ENCODE measurements around the gene VGLL4. TPM values are rescaled to one million over a fixed set of nuclear protein-coding genes. Genes with fewer than 3 reads are reported as not detected.

Gene VGLL4
- total RNA-seq, 5 donors from 2014 or later (not counting 1 experiment from before 2014, with no cell fraction given) = 24.7 to 33.4 (median 28.4) TPM

GRCh38 chr3:11588338-11588737 lies 55.4 kb downstream of the VGLL4 start:
- Histone ChIP-seq H3K4me1 (ENCODE audit: control insufficient read depth in 1 of 2, extremely low read depth in 1 of 2, insufficient read depth in 2 of 2, low read length in 2 of 2) (peaks cover 11 to 17% of the 10 kb centered on the region in 2 experiments), H3K9me3 (no peaks in the 10 kb centered on the region), H3K27me3 (replicated peaks in 1 of 2; ENCODE audit: control insufficient read depth in 2 of 2, extremely low read depth in 1 of 2, insufficient read depth in 2 of 2, low read length in 1 of 2) (no peaks in the 10 kb centered on the region), H3K36me3 (ENCODE audit: control insufficient read depth in 2 of 2, extremely low read depth in 1 of 2, insufficient read depth in 1 of 2, low read length in 1 of 2) (peaks cover 7 to 9% of the 10 kb centered on the region in 2 donors), H3K27ac (ENCODE audit: low read length) (no peak overlapping the region), H3K4me3 (ENCODE audit: control insufficient read depth in 1 of 2, extremely low read depth in 1 of 2, low read length in 1 of 2) (no peak overlapping the region)
- Mint-ChIP-seq H3K36me3 (peaks cover 44% of the 10 kb centered on the region), H3K4me3 (no peak overlapping the region), H3K9me3 (no peaks in the 10 kb centered on the region), H3K27me3 (no peaks in the 10 kb centered on the region), H3K27ac (peak overlapping the region in 1 of 2 donors; percentile 19), H3K4me1 (peaks cover 72 to 82% (median 81%) of the 10 kb centered on the region in 3 donors)
- no peak for ATAC-seq (replicated peaks in 1 of 4)
- ChIA-PET POLR2A (no interaction called here), CTCF (no interaction called here)
- DNase-seq = no peak
- WGBS (ENCODE audit: insufficient coverage) = 82% methylated on average over 5 of the region's 5 CpGs

- Histone ChIP-seq H3K9me3 (no peaks in the 10 kb centered on the region), H3K27me3 (replicated peaks in 1 of 2; ENCODE audit: control insufficient read depth in 2 of 2, extremely low read depth in 1 of 2, insufficient read depth in 2 of 2, low read length in 1 of 2) (no peaks in the 10 kb centered on the region), H3K36me3 (ENCODE audit: control insufficient read depth in 2 of 2, extremely low read depth in 1 of 2, insufficient read depth in 1 of 2, low read length in 1 of 2) (peaks cover 7 to 9% of the 10 kb centered on the region in 2 donors), H3K4me1 (ENCODE audit: control insufficient read depth in 1 of 2, extremely low read depth in 1 of 2, insufficient read depth in 2 of 2, low read length in 2 of 2) (peaks cover 14 to 19% of the 10 kb centered on the region in 2 experiments), H3K27ac (ENCODE audit: low read length) (no peak overlapping the region), H3K4me3 (ENCODE audit: control insufficient read depth in 1 of 2, extremely low read depth in 1 of 2, low read length in 1 of 2) (no peak overlapping the region)
- Mint-ChIP-seq H3K4me1 (peaks cover 73 to 84% (median 81%) of the 10 kb centered on the region in 3 donors), H3K27ac (peak overlapping the region in 1 of 2 donors; percentile 19), H3K4me3 (no peak overlapping the region), H3K36me3 (peaks cover 39% of the 10 kb centered on the region), H3K9me3 (no peaks in the 10 kb centered on the region), H3K27me3 (no peaks in the 10 kb centered on the region)
- ATAC-seq (replicated peaks in 1 of 4) = no peak
- WGBS (ENCODE audit: insufficient coverage) = 98% methylated on average over 11 of the region's 12 CpGs
- DNase-seq = no peak
- ChIA-PET CTCF (no interaction called here), POLR2A (no interaction called here)
Measured at GRCh38 chr3:11587766-11588165, 55.9 kb downstream of the VGLL4 start.

GRCh38 chr3:11584570-11584969 lies 59.1 kb downstream of the VGLL4 start:
- Mint-ChIP-seq H3K36me3 (peaks cover 35% of the 10 kb centered on the region), H3K4me1 (peaks cover 78 to 87% (median 78%) of the 10 kb centered on the region in 3 donors), H3K27me3 (no peaks in the 10 kb centered on the region), H3K27ac (peak overlapping the region in 1 of 2 donors; percentile 18), H3K9me3 (no peaks in the 10 kb centered on the region), H3K4me3 (no peak overlapping the region)
- Histone ChIP-seq H3K36me3 (ENCODE audit: control insufficient read depth in 2 of 2, extremely low read depth in 1 of 2, insufficient read depth in 1 of 2, low read length in 1 of 2) (peaks cover 0 to 6% of the 10 kb centered on the region in 2 donors), H3K4me1 (ENCODE audit: control insufficient read depth in 1 of 2, extremely low read depth in 1 of 2, insufficient read depth in 2 of 2, low read length in 2 of 2) (peaks cover 26 to 35% of the 10 kb centered on the region in 2 experiments), H3K4me3 (ENCODE audit: control insufficient read depth in 1 of 2, extremely low read depth in 1 of 2, low read length in 1 of 2) (no peak overlapping the region), H3K9me3 (no peaks in the 10 kb centered on the region), H3K27me3 (replicated peaks in 1 of 2; ENCODE audit: control insufficient read depth in 2 of 2, extremely low read depth in 1 of 2, insufficient read depth in 2 of 2, low read length in 1 of 2) (no peaks in the 10 kb centered on the region), H3K27ac (ENCODE audit: low read length) (no peak overlapping the region)
- no peak for ATAC-seq (replicated peaks in 1 of 4)
- ChIA-PET CTCF (interaction anchor here in 1 of 2 donors (0.7 kb wide), 1 partner anchor 9 kb away, joined by 3 read pairs; no protein-coding TSS in a partner anchor), POLR2A (no interaction called here)
- no peak for DNase-seq
- WGBS (ENCODE audit: insufficient coverage) = 100% methylated on average over 2 of the region's 4 CpGs

- Histone ChIP-seq H3K9me3 (no peaks in the 10 kb centered on the region), H3K27ac (ENCODE audit: low read length) (no peak overlapping the region), H3K27me3 (replicated peaks in 1 of 2; ENCODE audit: control insufficient read depth in 2 of 2, extremely low read depth in 1 of 2, insufficient read depth in 2 of 2, low read length in 1 of 2) (no peaks in the 10 kb centered on the region), H3K4me3 (ENCODE audit: control insufficient read depth in 1 of 2, extremely low read depth in 1 of 2, low read length in 1 of 2) (no peak overlapping the region), H3K36me3 (ENCODE audit: control insufficient read depth in 2 of 2, extremely low read depth in 1 of 2, insufficient read depth in 1 of 2, low read length in 1 of 2) (peaks cover 0 to 6% of the 10 kb centered on the region in 2 donors), H3K4me1 (ENCODE audit: control insufficient read depth in 1 of 2, extremely low read depth in 1 of 2, insufficient read depth in 2 of 2, low read length in 2 of 2) (peaks cover 23 to 33% of the 10 kb centered on the region in 2 experiments)
- ChIA-PET POLR2A (no interaction called here), CTCF (no interaction called here)
- no peak for DNase-seq
- Mint-ChIP-seq H3K4me3 (no peak overlapping the region), H3K27ac (peak overlapping the region in 1 of 2 donors; percentile 41), H3K27me3 (no peaks in the 10 kb centered on the region), H3K4me1 (peaks cover 71 to 80% (median 73%) of the 10 kb centered on the region in 3 donors), H3K9me3 (no peaks in the 10 kb centered on the region), H3K36me3 (peaks cover 30% of the 10 kb centered on the region)
- WGBS (ENCODE audit: insufficient coverage) = no CpG with 5 or more reads among the region's 10 CpGs
- ATAC-seq (replicated peaks in 1 of 4) = no peak
Measured at GRCh38 chr3:11583638-11584046, 60.1 kb downstream of the VGLL4 start.

- H3K9me3 Mint-ChIP-seq = no peaks in the 10 kb centered on the region
- Histone ChIP-seq H3K27ac (ENCODE audit: low read length) (no peak overlapping the region), H3K36me3 (ENCODE audit: control insufficient read depth in 2 of 2, extremely low read depth in 1 of 2, insufficient read depth in 1 of 2, low read length in 1 of 2) (peaks cover 0 to 6% of the 10 kb centered on the region in 2 donors), H3K4me1 (ENCODE audit: control insufficient read depth in 1 of 2, extremely low read depth in 1 of 2, insufficient read depth in 2 of 2, low read length in 2 of 2) (peaks cover 23 to 29% of the 10 kb centered on the region in 2 experiments), H3K4me3 (ENCODE audit: control insufficient read depth in 1 of 2, extremely low read depth in 1 of 2, low read length in 1 of 2) (no peak overlapping the region), H3K27me3 (replicated peaks in 1 of 2; ENCODE audit: control insufficient read depth in 2 of 2, extremely low read depth in 1 of 2, insufficient read depth in 2 of 2, low read length in 1 of 2) (no peaks in the 10 kb centered on the region), H3K9me3 (no peaks in the 10 kb centered on the region)
- no peak overlapping the region for H3K27ac Mint-ChIP-seq
- peak overlapping the region in 2 of 3 donors; percentile 63 to 81 for H3K4me3 Mint-ChIP-seq
- H3K27me3 Mint-ChIP-seq = no peaks in the 10 kb centered on the region
- DNase-seq (no peak), ATAC-seq (replicated peaks in 1 of 4) (no peak)
- ChIA-PET CTCF (no interaction called here), POLR2A (no interaction called here)
- peaks cover 26% of the 10 kb centered on the region for H3K36me3 Mint-ChIP-seq
- peaks cover 68 to 76% (median 69%) of the 10 kb centered on the region in 3 donors for H3K4me1 Mint-ChIP-seq
Measured at GRCh38 chr3:11583235-11583634, 60.5 kb downstream of the VGLL4 start.

- Histone ChIP-seq H3K4me1 (ENCODE audit: control insufficient read depth in 1 of 2, extremely low read depth in 1 of 2, insufficient read depth in 2 of 2, low read length in 2 of 2) (peaks cover 23 to 29% of the 10 kb centered on the region in 2 experiments), H3K27ac (ENCODE audit: low read length) (no peak overlapping the region), H3K36me3 (ENCODE audit: control insufficient read depth in 2 of 2, extremely low read depth in 1 of 2, insufficient read depth in 1 of 2, low read length in 1 of 2) (peaks cover 0 to 3% of the 10 kb centered on the region in 2 donors), H3K4me3 (ENCODE audit: control insufficient read depth in 1 of 2, extremely low read depth in 1 of 2, low read length in 1 of 2) (peak overlapping the region; percentile 14 to 54), H3K27me3 (replicated peaks in 1 of 2; ENCODE audit: control insufficient read depth in 2 of 2, extremely low read depth in 1 of 2, insufficient read depth in 2 of 2, low read length in 1 of 2) (no peaks in the 10 kb centered on the region), H3K9me3 (no peaks in the 10 kb centered on the region)
- ChIA-PET POLR2A (no interaction called here), CTCF (interaction anchor here in 1 of 2 donors (0.6 kb wide), 1 partner anchor 158 kb away, joined by 8 read pairs; no protein-coding TSS in a partner anchor)
- H3K4me3 Mint-ChIP-seq = peak overlapping the region; percentile 55 to 81 (median 63)
- peak; percentile 37 to 69 (median 48) for ATAC-seq (replicated peaks in 1 of 4)
- peaks cover 18% of the 10 kb centered on the region for H3K36me3 Mint-ChIP-seq
- H3K9me3 Mint-ChIP-seq = no peaks in the 10 kb centered on the region
- peaks cover 66 to 75% (median 66%) of the 10 kb centered on the region in 3 donors for H3K4me1 Mint-ChIP-seq
- 58% methylated on average over 2 of the region's 13 CpGs for WGBS (ENCODE audit: insufficient coverage)
- H3K27me3 Mint-ChIP-seq = no peaks in the 10 kb centered on the region
- DNase-seq = peak in 4 of 35 experiments; percentile 10 to 14 (median 12)
- H3K27ac Mint-ChIP-seq = peak overlapping the region; percentile 80 to 84
Measured at GRCh38 chr3:11582191-11582968, 61.3 kb downstream of the VGLL4 start.
